ENCODE measurements around the gene SMIM29. TPM values are rescaled to one million over a fixed set of nuclear protein-coding genes. Genes with fewer than 3 reads are reported as not detected.
"Not testable (repeated sequence)": the region's sequence is repeated elsewhere in the genome, so short reads cannot be mapped to it uniquely, and the experiment has no call there.

Gene SMIM29
- total RNA-seq, 2 donors from 2014 or later, result 7.2 to 7.9 TPM

DNA sequence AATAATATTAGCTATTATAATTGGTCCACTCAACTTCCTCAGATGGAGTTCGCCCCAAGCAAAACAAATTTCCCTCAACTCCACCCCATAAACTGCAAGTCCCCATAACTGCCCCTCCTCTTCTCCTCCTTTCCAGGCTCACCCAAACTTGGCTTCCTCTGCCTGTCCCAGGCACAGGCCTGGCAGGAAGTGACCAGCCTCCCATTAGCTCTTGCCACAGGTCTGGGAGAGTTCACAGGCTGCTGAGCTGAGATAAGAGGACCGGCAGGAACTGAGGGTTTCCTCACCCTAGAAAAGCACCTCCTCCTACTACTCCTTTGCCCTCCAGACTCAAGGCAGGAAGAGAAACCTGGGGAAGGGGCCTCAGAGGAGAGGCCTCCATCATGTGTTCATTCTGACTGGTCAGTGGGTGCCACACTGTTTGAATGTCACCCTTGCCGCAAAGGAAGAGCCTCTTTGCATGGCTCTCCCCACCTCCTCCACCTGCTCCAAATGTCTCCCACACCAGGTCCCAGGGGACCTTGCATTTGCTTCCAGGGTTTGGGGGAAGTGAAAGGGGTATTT is 24.5 kb upstream of the SMIM29 start:
- H3K9ac ChIP-seq (ENCODE audit: extremely low read depth, low read length, poor library complexity, severe bottlenecking), result no peak overlapping the region
- no peak overlapping the region for H3K4me3 ChIP-seq (ENCODE audit: low read length)
- no peaks in the 10 kb centered on the region for H3K4me1 ChIP-seq (ENCODE audit: control insufficient read depth, insufficient read depth, low read length)
- TF ChIP-seq, protein P1, sequence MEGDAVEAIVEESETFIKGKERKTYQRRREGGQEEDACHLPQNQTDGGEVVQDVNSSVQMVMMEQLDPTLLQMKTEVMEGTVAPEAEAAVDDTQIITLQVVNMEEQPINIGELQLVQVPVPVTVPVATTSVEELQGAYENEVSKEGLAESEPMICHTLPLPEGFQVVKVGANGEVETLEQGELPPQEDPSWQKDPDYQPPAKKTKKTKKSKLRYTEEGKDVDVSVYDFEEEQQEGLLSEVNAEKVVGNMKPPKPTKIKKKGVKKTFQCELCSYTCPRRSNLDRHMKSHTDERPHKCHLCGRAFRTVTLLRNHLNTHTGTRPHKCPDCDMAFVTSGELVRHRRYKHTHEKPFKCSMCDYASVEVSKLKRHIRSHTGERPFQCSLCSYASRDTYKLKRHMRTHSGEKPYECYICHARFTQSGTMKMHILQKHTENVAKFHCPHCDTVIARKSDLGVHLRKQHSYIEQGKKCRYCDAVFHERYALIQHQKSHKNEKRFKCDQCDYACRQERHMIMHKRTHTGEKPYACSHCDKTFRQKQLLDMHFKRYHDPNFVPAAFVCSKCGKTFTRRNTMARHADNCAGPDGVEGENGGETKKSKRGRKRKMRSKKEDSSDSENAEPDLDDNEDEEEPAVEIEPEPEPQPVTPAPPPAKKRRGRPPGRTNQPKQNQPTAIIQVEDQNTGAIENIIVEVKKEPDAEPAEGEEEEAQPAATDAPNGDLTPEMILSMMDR (conservative IDR thresholded peaks at IDR 0.05), result no peak
- peaks cover 2% of the 10 kb centered on the region for H3K36me3 Mint-ChIP-seq (ENCODE audit: low read depth)
- no peaks in the 10 kb centered on the region for H3K27me3 ChIP-seq (ENCODE audit: control insufficient read depth, insufficient read depth, low read length, poor library complexity, severe bottlenecking)
- H3K4me1 Mint-ChIP-seq, result peaks cover 5% of the 10 kb centered on the region
- no peak for DNase-seq
- H3K9me3 ChIP-seq (ENCODE audit: control insufficient read depth, low read length), result no peaks in the 10 kb centered on the region
- no peaks in the 10 kb centered on the region for H3K9me3 Mint-ChIP-seq
- H3K27ac ChIP-seq (ENCODE audit: low read depth, low read length), result no peak overlapping the region
- H3K27me3 Mint-ChIP-seq (ENCODE audit: insufficient read depth), result peaks cover 2% of the 10 kb centered on the region
- no peak overlapping the region for H3K4me3 Mint-ChIP-seq
- no peaks in the 10 kb centered on the region for H3K36me3 ChIP-seq (ENCODE audit: control insufficient read depth, insufficient read depth, low read length)
- no peak overlapping the region for H3K27ac Mint-ChIP-seq
- WGBS, 2 experiments (ENCODE audit: insufficient coverage in 1 of 2, insufficient read length in 1 of 2), result 89% methylated on average over 3 of the region's 3 CpGs; no CpG with 5 or more reads in 1 of the 2 experiments

DNA sequence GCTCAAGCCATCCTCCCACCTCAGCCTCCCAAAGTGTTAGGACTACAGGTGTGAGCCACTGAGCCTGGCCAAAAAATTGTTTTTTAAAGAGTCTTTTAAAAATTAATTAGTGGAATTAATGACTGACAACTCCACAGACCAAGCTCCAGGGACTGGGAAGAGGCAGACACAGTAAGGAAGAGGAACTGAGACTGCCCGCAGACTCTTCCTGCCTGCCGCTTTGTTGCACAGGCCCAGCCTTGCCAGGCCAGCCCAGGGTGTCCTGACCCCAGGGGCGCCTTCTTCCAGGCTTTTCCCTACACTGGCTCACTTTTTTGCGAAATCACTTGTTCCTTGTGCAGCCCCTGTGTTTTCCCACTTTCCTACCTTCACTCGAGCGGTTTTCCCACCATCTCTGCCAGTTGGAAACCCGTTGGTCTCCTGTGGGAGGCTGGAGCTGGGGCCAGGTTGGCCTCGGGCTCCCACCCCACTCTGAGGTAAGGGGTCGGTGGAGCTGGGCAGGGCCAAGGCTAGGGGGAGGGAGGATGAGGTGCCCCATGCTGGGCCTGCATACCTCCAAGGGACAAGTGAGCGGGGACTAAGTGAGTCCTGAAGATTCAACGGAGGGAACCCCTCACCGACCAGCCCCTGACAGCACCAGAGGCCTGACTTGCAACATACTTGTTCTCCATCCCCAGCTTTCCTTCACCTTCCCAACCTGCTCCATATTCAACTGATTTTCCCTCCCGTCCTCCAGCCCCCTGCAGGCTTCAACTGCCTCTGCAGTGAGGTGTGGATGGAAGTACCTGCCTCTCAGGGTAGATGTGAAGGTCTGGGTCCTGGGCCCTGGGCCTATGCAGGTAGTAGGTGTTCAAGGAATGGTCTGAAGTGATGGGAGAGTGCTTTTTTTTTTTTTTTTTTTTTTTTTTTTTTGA is 23.5 kb upstream of the SMIM29 start:
- 89 to 91% methylated on average over 6 to 13 of the region's 13 CpGs for WGBS, 2 experiments (ENCODE audit: insufficient coverage in 1 of 2, insufficient read length in 1 of 2)

DNA sequence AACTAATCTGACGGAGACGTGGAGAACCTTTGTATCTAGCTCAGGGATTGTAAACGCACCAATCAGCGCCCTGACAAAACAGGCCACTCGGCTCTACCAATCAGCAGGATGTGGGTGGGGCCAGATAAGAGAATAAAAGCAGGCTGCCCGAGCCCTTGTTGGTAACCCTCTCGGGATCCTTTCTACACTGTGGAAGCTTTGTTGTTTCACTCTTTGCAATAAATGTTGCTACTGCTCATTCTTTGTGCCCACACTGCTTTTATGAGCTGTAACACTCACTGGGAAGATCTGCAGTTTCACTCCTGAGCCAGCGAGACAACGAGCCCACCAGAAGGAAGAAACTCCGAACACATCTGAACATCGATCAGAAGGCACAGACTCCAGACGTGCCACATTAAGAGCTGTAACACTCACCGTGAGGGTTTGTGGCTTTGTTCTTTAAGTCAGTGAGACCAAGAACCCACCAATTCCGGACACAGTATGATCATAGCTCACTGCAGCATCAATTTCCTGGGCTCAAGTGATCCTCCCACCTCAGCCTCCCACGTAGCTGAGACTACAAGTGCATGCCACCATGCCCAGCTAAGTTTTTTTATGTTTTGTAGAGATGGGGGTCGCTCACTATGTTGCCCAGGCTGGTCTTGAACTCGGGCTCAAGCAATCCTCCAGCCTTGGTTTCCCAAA is 21.0 kb upstream of the SMIM29 start:
- H3K27me3 Mint-ChIP-seq (ENCODE audit: insufficient read depth); H3K9ac ChIP-seq (ENCODE audit: extremely low read depth, low read length, poor library complexity, severe bottlenecking); H3K36me3 ChIP-seq (ENCODE audit: control insufficient read depth, insufficient read depth, low read length); DNase-seq; H3K4me1 Mint-ChIP-seq; H3K27ac Mint-ChIP-seq; H3K4me3 Mint-ChIP-seq; H3K4me1 ChIP-seq (ENCODE audit: control insufficient read depth, insufficient read depth, low read length); H3K4me3 ChIP-seq (ENCODE audit: low read length); H3K36me3 Mint-ChIP-seq (ENCODE audit: low read depth); H3K27me3 ChIP-seq (ENCODE audit: control insufficient read depth, insufficient read depth, low read length, poor library complexity, severe bottlenecking); H3K27ac ChIP-seq (ENCODE audit: low read depth, low read length): not testable (repeated sequence)
- 81 to 82% methylated on average over 13 to 17 of the region's 17 CpGs for WGBS, 2 experiments (ENCODE audit: insufficient coverage in 1 of 2, insufficient read length in 1 of 2)
- peaks cover 11% of the 10 kb centered on the region for H3K9me3 Mint-ChIP-seq
- peaks cover 14% of the 10 kb centered on the region for H3K9me3 ChIP-seq (ENCODE audit: control insufficient read depth, low read length)

More for the DNA sequence above, 23.5 kb upstream of the SMIM29 start:
- Histone ChIP-seq H3K27me3 (ENCODE audit: control insufficient read depth, insufficient read depth, low read length, poor library complexity, severe bottlenecking) (no peaks in the 10 kb centered on the region), H3K27ac (ENCODE audit: low read depth, low read length) (no peak overlapping the region), H3K36me3 (ENCODE audit: control insufficient read depth, insufficient read depth, low read length) (no peaks in the 10 kb centered on the region), H3K4me1 (ENCODE audit: control insufficient read depth, insufficient read depth, low read length) (no peaks in the 10 kb centered on the region), H3K4me3 (ENCODE audit: low read length) (no peak overlapping the region), H3K9ac (ENCODE audit: extremely low read depth, low read length, poor library complexity, severe bottlenecking) (no peak overlapping the region), H3K9me3 (ENCODE audit: control insufficient read depth, low read length) (no peaks in the 10 kb centered on the region)
- no peak overlapping the region for H3K27ac Mint-ChIP-seq
- peaks cover 2% of the 10 kb centered on the region for H3K36me3 Mint-ChIP-seq (ENCODE audit: low read depth)
- TF ChIP-seq, protein P1 (conservative IDR thresholded peaks at IDR 0.05), result peak; percentile 60
- H3K4me1 Mint-ChIP-seq, result peaks cover 5% of the 10 kb centered on the region
- no peak overlapping the region for H3K4me3 Mint-ChIP-seq
- peaks cover 2% of the 10 kb centered on the region for H3K27me3 Mint-ChIP-seq (ENCODE audit: insufficient read depth)
- DNase-seq, result peak; percentile 72
- no peaks in the 10 kb centered on the region for H3K9me3 Mint-ChIP-seq

DNA sequence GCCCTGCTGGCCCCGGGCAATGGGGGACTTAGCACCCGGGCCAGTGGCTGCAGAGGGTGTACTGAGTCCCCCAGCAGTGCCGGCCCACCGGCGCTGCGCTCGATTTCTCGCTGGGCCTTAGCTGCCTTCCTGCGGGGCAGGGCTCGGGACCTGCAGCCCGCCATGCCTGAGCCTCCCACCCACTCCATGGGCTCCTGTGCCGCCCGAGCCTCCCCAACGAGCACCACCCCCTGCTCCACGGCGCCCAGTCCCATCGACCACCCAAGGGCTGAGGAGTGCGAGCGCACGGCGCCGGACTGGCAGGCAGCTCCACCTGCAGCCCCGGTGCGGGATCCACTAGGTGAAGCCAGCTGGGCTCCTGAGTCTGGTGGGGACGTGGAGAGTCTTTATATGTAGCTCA is 20.3 kb upstream of the SMIM29 start:
- WGBS, 2 experiments (ENCODE audit: insufficient coverage in 1 of 2, insufficient read length in 1 of 2), result 94% methylated on average over 3 of the region's 25 CpGs; no CpG with 5 or more reads in 1 of the 2 experiments
- not testable (repeated sequence) for H3K27me3 Mint-ChIP-seq (ENCODE audit: insufficient read depth); H3K4me3 ChIP-seq (ENCODE audit: low read length); H3K36me3 ChIP-seq (ENCODE audit: control insufficient read depth, insufficient read depth, low read length); H3K4me1 ChIP-seq (ENCODE audit: control insufficient read depth, insufficient read depth, low read length); H3K36me3 Mint-ChIP-seq (ENCODE audit: low read depth); H3K4me3 Mint-ChIP-seq; H3K9ac ChIP-seq (ENCODE audit: extremely low read depth, low read length, poor library complexity, severe bottlenecking); H3K27ac Mint-ChIP-seq; H3K27me3 ChIP-seq (ENCODE audit: control insufficient read depth, insufficient read depth, low read length, poor library complexity, severe bottlenecking); H3K27ac ChIP-seq (ENCODE audit: low read depth, low read length); DNase-seq; H3K4me1 Mint-ChIP-seq
- H3K9me3 Mint-ChIP-seq, result peaks cover 17% of the 10 kb centered on the region
- H3K9me3 ChIP-seq (ENCODE audit: control insufficient read depth, low read length), result peaks cover 18% of the 10 kb centered on the region
